Central memory CD8-positive, alpha-beta T cell (primary cell): ENCODE measurements around the gene POP7.
A peak's percentile ranks its signal among the peaks of the same experiment; 100 is the strongest.

Experiments used
- ATAC-seq: fragments of 150-1000 bp; cut with Tn5 transposase; replicated peaks from 2 replicates; pipeline ENCODE4 v1.10.0; 2022; ENCODE audit warnings: mild to moderate bottlenecking, moderate FRiP score, moderate number of reproducible peaks; ENCODE audit not compliant: poor library complexity, severe bottlenecking; ENCODE audit errors: extremely low read depth
- DNase-seq, 2 donors: peaks; one replicate each; pipeline ENCODE4 v3.0.0; 2021; ENCODE audit warnings: low spot score in 2 of 2
- H3K27ac Mint-ChIP-seq: one replicate; pipeline ENCODE4 v1.8.0; 2022; ENCODE audit warnings: low read depth, mild to moderate bottlenecking, moderate library complexity, mixed read lengths
- H3K27me3 Mint-ChIP-seq: one replicate; pipeline ENCODE4 v1.8.0; 2022; ENCODE audit warnings: mixed read lengths
- H3K36me3 Mint-ChIP-seq: one replicate; pipeline ENCODE4 v1.8.0; 2022; ENCODE audit warnings: mild to moderate bottlenecking, moderate library complexity, mixed read lengths; ENCODE audit not compliant: insufficient read depth
- H3K4me1 Mint-ChIP-seq: one replicate; pipeline ENCODE4 v1.8.0; 2022; ENCODE audit warnings: mixed read lengths
- H3K4me3 Mint-ChIP-seq: one replicate; pipeline ENCODE4 v1.8.0; 2022; ENCODE audit warnings: mild to moderate bottlenecking, moderate library complexity, mixed read lengths
- H3K9me3 Mint-ChIP-seq: one replicate; pipeline ENCODE4 v1.8.0; 2022; ENCODE audit warnings: mixed read lengths

Gene POP7

GRCh38 chr7:100728196-100728595, 22.3 kb downstream of the POP7 start:
- ATAC-seq = no peak
- Mint-ChIP-seq H3K36me3 (no peaks in the 10 kb centered on the region), H3K9me3 (no peaks in the 10 kb centered on the region), H3K4me1 (peaks cover 6% of the 10 kb centered on the region), H3K27ac (no peak overlapping the region), H3K27me3 (peaks cover 31% of the 10 kb centered on the region), H3K4me3 (no peak overlapping the region)
- no peak for DNase-seq

GRCh38 chr7:100730136-100730800, 24.3 kb downstream of the POP7 start:
- H3K27me3 Mint-ChIP-seq = peaks cover 30% of the 10 kb centered on the region
- H3K9me3 Mint-ChIP-seq = no peaks in the 10 kb centered on the region
- no peaks in the 10 kb centered on the region for H3K36me3 Mint-ChIP-seq
- H3K4me3 Mint-ChIP-seq = no peak overlapping the region
- ATAC-seq (no peak), DNase-seq (no peak)
- peaks cover 1% of the 10 kb centered on the region for H3K4me1 Mint-ChIP-seq
- no peak overlapping the region for H3K27ac Mint-ChIP-seq

GRCh38 chr7:100731937-100732636, 26.2 kb downstream of the POP7 start:
- Mint-ChIP-seq H3K4me1 (no peaks in the 10 kb centered on the region), H3K9me3 (no peaks in the 10 kb centered on the region), H3K27me3 (peaks cover 29% of the 10 kb centered on the region), H3K27ac (no peak overlapping the region), H3K36me3 (no peaks in the 10 kb centered on the region), H3K4me3 (no peak overlapping the region)
- no peak for DNase-seq
- ATAC-seq = no peak

- Mint-ChIP-seq H3K4me3 (no peak overlapping the region), H3K27me3 (peaks cover 10% of the 10 kb centered on the region), H3K4me1 (no peaks in the 10 kb centered on the region), H3K9me3 (no peaks in the 10 kb centered on the region), H3K27ac (no peak overlapping the region), H3K36me3 (no peaks in the 10 kb centered on the region)
- DNase-seq (no peak), ATAC-seq (no peak)
Observed at GRCh38 chr7:100735730-100736129, 29.8 kb downstream of the POP7 start.

- Mint-ChIP-seq H3K4me1 (no peaks in the 10 kb centered on the region), H3K9me3 (no peaks in the 10 kb centered on the region), H3K27ac (no peak overlapping the region), H3K4me3 (no peak overlapping the region), H3K36me3 (no peaks in the 10 kb centered on the region), H3K27me3 (peaks cover 10% of the 10 kb centered on the region)
- ATAC-seq (no peak), DNase-seq (no peak)
Observed at GRCh38 chr7:100736671-100737070, 30.8 kb downstream of the POP7 start.

- Mint-ChIP-seq H3K27ac (no peak overlapping the region), H3K4me3 (no peak overlapping the region), H3K36me3 (peaks cover 2% of the 10 kb centered on the region), H3K27me3 (peaks cover 14% of the 10 kb centered on the region), H3K9me3 (no peaks in the 10 kb centered on the region), H3K4me1 (no peaks in the 10 kb centered on the region)
- DNase-seq (no peak), ATAC-seq (no peak)
Observed at GRCh38 chr7:100739934-100740333, 34.0 kb downstream of the POP7 start.

GRCh38 chr7:100744605-100745004, 38.7 kb downstream of the POP7 start:
- Mint-ChIP-seq H3K27me3 (peaks cover 52% of the 10 kb centered on the region), H3K4me1 (no peaks in the 10 kb centered on the region), H3K27ac (no peak overlapping the region), H3K9me3 (no peaks in the 10 kb centered on the region), H3K4me3 (no peak overlapping the region), H3K36me3 (peaks cover 4% of the 10 kb centered on the region)
- ATAC-seq (no peak), DNase-seq (no peak)

GRCh38 chr7:100745184-100745583, 39.3 kb downstream of the POP7 start:
- Mint-ChIP-seq H3K27ac (no peak overlapping the region), H3K36me3 (peaks cover 4% of the 10 kb centered on the region), H3K9me3 (no peaks in the 10 kb centered on the region), H3K4me1 (no peaks in the 10 kb centered on the region), H3K4me3 (peak overlapping the region; percentile 70), H3K27me3 (peaks cover 55% of the 10 kb centered on the region)
- no peak for DNase-seq
- ATAC-seq = no peak

GRCh38 chr7:100752994-100753393, 47.1 kb downstream of the POP7 start:
- Mint-ChIP-seq H3K4me3 (no peak overlapping the region), H3K4me1 (no peaks in the 10 kb centered on the region), H3K9me3 (no peaks in the 10 kb centered on the region), H3K36me3 (peaks cover 5% of the 10 kb centered on the region), H3K27ac (no peak overlapping the region), H3K27me3 (peaks cover 44% of the 10 kb centered on the region)
- ATAC-seq (no peak), DNase-seq (no peak)

GRCh38 chr7:100753750-100754149, 47.8 kb downstream of the POP7 start:
- Mint-ChIP-seq H3K9me3 (no peaks in the 10 kb centered on the region), H3K4me1 (no peaks in the 10 kb centered on the region), H3K27me3 (peaks cover 37% of the 10 kb centered on the region), H3K36me3 (peaks cover 5% of the 10 kb centered on the region), H3K27ac (no peak overlapping the region), H3K4me3 (no peak overlapping the region)
- ATAC-seq (no peak), DNase-seq (no peak)
